ENCODE results near the gene GGACT. TPM values are rescaled to one million over a fixed set of nuclear protein-coding genes. Genes with fewer than 3 reads are reported as not detected.
A peak's percentile ranks its signal among the peaks of the same experiment; 100 is the strongest.

Gene GGACT
- total and polyA plus RNA-seq, 2 of the 8 experiments (the other 6 are each of a cell fraction or from before 2014, with no cell fraction given): 1.1 to 1.5 TPM

GRCh38 chr13:100490692-100491091 is 97.9 kb downstream of the GGACT start (continued):
- TF ChIP-seq MAX (IDR thresholded peaks at IDR 0.05) (0 out of 2 replicates have a peak, but pooled peaks have one; percentile 41), SP2 (IDR thresholded peaks at IDR 0.05; ENCODE audit: low read length) (no peak), CHD7 (IDR thresholded peaks at IDR 0.05; ENCODE audit: insufficient replicate concordance, low read length) (no peak), CTBP2 (IDR thresholded peaks at IDR 0.05; ENCODE audit: borderline replicate concordance, insufficient read depth, insufficient read length, low read length) (peak; percentile 37), RBBP5 (IDR thresholded peaks at IDR 0.05; ENCODE audit: borderline replicate concordance, low read depth, low read length) (no peak), SP1 (IDR thresholded peaks at IDR 0.05; ENCODE audit: low read depth, low read length) (peak; percentile 27; the same call in 1 of the 2 replicates), USF2 (IDR thresholded peaks at IDR 0.05; ENCODE audit: low read length) (no peak), RAD21 (IDR thresholded peaks at IDR 0.05 in 1 of 2, conservative IDR thresholded peaks at IDR 0.05 in 1 of 2; ENCODE audit: low read depth in 2 of 2, low read length in 2 of 2) (no peak), RXRA (IDR thresholded peaks at IDR 0.05; ENCODE audit: insufficient read depth, low read depth, low read length) (no peak)

Data from H1 (cell line).